SK-N-SH (cell line): ENCODE results near the gene USP34.

Experiments used
- FOXJ3 ChIP-seq: sonication (generic); formaldehyde crosslinking; IDR thresholded peaks from 2 replicates; pipeline ENCODE4 v1.5.1; 2020; ENCODE audit warnings: mild to moderate bottlenecking, missing genetic modification reagents
- FOXM1 ChIP-seq: IDR thresholded peaks from 2 replicates; pipeline ENCODE4 v1.4.0; 2012; ENCODE audit warnings: low read depth, mild to moderate bottlenecking
- MAX ChIP-seq: IDR thresholded peaks from 2 replicates; pipeline ENCODE4 v1.4.0; 2012; ENCODE audit warnings: low read depth
- PBX3 ChIP-seq: IDR thresholded peaks from 2 replicates; pipeline ENCODE4; 2012
- RAD21 ChIP-seq: IDR thresholded peaks from 2 replicates; pipeline ENCODE4 v1.6.1; 2012; ENCODE audit warnings: mild to moderate bottlenecking, low read length
- USF1 ChIP-seq: IDR thresholded peaks from 2 replicates; pipeline ENCODE4 v1.4.0; 2012; ENCODE audit warnings: low read depth, borderline replicate concordance

- TF ChIP-seq USF1, result no peak
- TF ChIP-seq FOXM1, result no peak
- no peak for TF ChIP-seq RAD21
- no peak for TF ChIP-seq MAX
- no peak for TF ChIP-seq FOXJ3 (CRISPR knock-in tag)
- no peak for TF ChIP-seq PBX3
Observed at GRCh38 chr2:61196671-61197070, 274.2 kb downstream of the USP34 start.
